Right lobe of liver (tissue), 6 donors: ENCODE results near the gene TMEM192. TPM values are rescaled to one million over a fixed set of nuclear protein-coding genes. Genes with fewer than 3 reads are reported as not detected.
"Not testable (repeated sequence)": the region's sequence is repeated elsewhere in the genome, so short reads cannot be mapped to it uniquely, and the experiment has no call there.

Experiments used
- ATAC-seq, 4 donors: fragments of 200-7000 bp; cut with Tn5 transposase; one replicate each; pipeline ENCODE4 v1.9.1; 2020; ENCODE audit warnings: mild to moderate bottlenecking in 4 of 4, moderate library complexity in 4 of 4
- DNase-seq, 3 donors: peaks; one replicate each; pipeline ENCODE4 v3.0.0-alpha.2; 2020
- H3K27ac ChIP-seq, 3 donors: fragments of 200-600 bp; one replicate each; pipeline ENCODE4 v1.8.0; 2022
- H3K27me3 ChIP-seq, 2 donors: fragments of 200-600 bp; one replicate each; pipeline ENCODE4 v1.8.0; 2022
- H3K36me3 ChIP-seq, 4 donors: fragments of 200-600 bp; sonication (generic) in 1 of 4; one replicate each; pipeline versions ENCODE4 v1.5.1 to v1.8.0; 2017 to 2022; ENCODE audit warnings: control low read depth in 1 of 4
- H3K4me1 ChIP-seq, 4 donors: fragments of 200-600 bp; sonication (generic) in 1 of 4; one replicate each; pipeline versions ENCODE4 v1.5.1 to v1.8.0; 2017 to 2022; ENCODE audit warnings: control low read depth in 1 of 4
- H3K4me3 ChIP-seq, 3 donors: fragments of 200-600 bp; one replicate each; pipeline ENCODE4 v1.8.0; 2022
- H3K9me3 ChIP-seq, 4 donors: fragments of 200-600 bp; sonication (generic) in 1 of 4; one replicate each; pipeline versions ENCODE4 v1.5.1 to v1.8.0; 2017 to 2022; ENCODE audit warnings: control low read depth in 1 of 4
- CTCF ChIP-seq, 4 donors: fragments of 200-600 bp in 3 of 4; fragments of 450-650 bp in 1 of 4; IDR thresholded peaks; one replicate each; pipeline versions ENCODE4 v1.5.1 to v1.8.0; 2016 to 2022; ENCODE audit warnings: antibody characterized with exemption in 4 of 4, mild to moderate bottlenecking in 2 of 4
- POLR2A ChIP-seq: fragments of 450-650 bp; IDR thresholded peaks from one replicate; pipeline ENCODE4 v1.6.1; 2017; ENCODE audit warnings: antibody characterized with exemption, mild to moderate bottlenecking
- WGBS: methylation state at CpG from one replicate; pipeline ENCODE4 v1.1.6; 2018; ENCODE audit warnings: low coverage, low lambda C conversion rate; ENCODE audit not compliant: insufficient coverage; ENCODE audit errors: missing lambda C conversion rate; 5-methylcytosine and 5-hydroxymethylcytosine counted together
- intact Hi-C, 2 donors: fragments of 100-400 bp; cut with DNase I; formaldehyde crosslinking; loops; one replicate each; pipeline versions ENCODE4 v1.11.2 to v1.14.1; 2022
- total RNA-seq, 6 experiments: library from RNA; depleted of rRNA in 2 of 6; stranded (reverse); fragments of >200 nt in 2 of 6; fragmentation: NEBNext Ultra II Directional in 3 of 6; extraction: Animal tissue kit (Norgen Biotek cat#: 25700) in 3 of 6; gene quantifications; one replicate each; pipeline versions ENCODE4 v1.1.0 to v1.2.4, GENCODE V29; 2016 to 2023
- donor health status: DM: no; HTN: yes; CAD: no.
- donor health status: DM: no; HTN: no; CAD: no.
- donor health status: DM: no; HTN: no; CAD: no.
- donor health status: DM: no; HTN: yes; CAD: no.
- donor health status: DM: no; HTN: yes; CAD: no.

The TMEM192 gene
- total RNA-seq, 6 experiments from 2014 or later, result 16.2 to 40.0 (median 23.3) TPM

DNA sequence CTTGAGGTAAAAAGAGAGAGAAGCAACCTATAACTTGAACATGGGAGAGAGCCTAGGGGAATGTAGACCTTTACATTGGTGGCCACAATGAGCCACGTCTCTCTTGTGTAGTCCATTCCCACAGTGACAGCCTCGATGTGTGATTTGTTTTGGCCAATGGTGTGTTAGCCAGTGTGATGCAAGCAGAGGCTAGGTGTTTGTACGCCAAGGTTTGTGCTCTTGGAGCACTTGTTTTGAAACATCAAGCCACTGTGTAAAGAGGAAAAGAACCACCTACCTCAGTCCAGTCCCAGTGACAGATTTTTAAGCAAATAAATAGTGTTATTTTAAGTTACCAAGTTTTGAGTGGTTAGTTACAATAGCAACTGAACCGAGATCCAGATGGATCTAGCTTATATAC, 23.9 kb upstream of the TMEM192 start:
- no peak overlapping the region for H3K4me3 ChIP-seq
- no peaks in the 10 kb centered on the region for H3K36me3 ChIP-seq
- peak overlapping the region; percentile 43 to 89 (median 80) for H3K27ac ChIP-seq
- no peaks in the 10 kb centered on the region for H3K9me3 ChIP-seq
- no peak for TF ChIP-seq POLR2A
- peaks cover 0 to 33% (median 0%) of the 10 kb centered on the region in 4 donors for H3K4me1 ChIP-seq
- WGBS, result 29% methylated on average over 3 of the region's 4 CpGs
- intact Hi-C loops, result no loop called here
- H3K27me3 ChIP-seq, result no peaks in the 10 kb centered on the region
- DNase-seq, result peak; percentile 23 to 82 (median 64)
- ATAC-seq, result peak; percentile 88 to 97 (median 93)

GRCh38 chr4:165133150-165133549, 20.5 kb upstream of the TMEM192 start:
- DNase-seq, result no peak
- no peak for TF ChIP-seq CTCF (IDR thresholded peaks at IDR 0.05)
- no peak for TF ChIP-seq POLR2A
- WGBS, result 55% methylated on average over 2 of the region's 2 CpGs

DNA sequence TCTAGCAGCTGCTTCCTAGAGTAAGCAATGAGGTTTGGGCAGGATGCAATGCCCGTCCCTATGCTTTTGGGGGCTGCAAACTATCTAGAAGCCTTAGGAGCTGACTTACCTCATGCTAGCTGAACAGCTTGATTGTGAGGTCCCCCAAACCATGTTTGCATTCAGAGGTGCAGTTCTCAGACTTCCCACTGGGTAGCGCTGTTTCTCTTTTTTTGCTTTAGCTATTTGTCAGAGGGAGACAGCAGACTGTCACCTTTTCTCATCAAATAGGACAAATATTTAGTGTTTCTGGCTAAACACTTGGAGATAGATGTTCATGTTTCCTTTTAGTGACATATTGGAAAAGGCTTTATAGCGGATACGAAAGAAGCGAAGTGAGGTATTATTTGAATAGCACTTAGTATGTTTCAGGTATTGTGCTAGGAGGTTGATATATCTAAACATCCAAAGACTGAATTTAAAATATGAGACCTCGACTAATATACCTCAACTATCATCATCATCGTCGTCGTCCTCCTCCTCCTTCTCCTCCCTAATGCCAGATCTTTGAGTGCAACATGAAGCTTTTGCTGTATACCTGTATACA, 18.7 kb upstream of the TMEM192 start:
- Histone ChIP-seq H3K36me3 (no peaks in the 10 kb centered on the region), H3K27ac (no peak overlapping the region), H3K4me3 (peak overlapping the region in 1 of 3 donors; percentile 17), H3K27me3 (no peaks in the 10 kb centered on the region), H3K4me1 (peaks cover 0 to 14% (median 0%) of the 10 kb centered on the region in 4 donors), H3K9me3 (no peaks in the 10 kb centered on the region)
- DNase-seq (peak in 2 of 3 donors; percentile 38 to 67), ATAC-seq (peak; percentile 91 to 95 (median 93))
- TF ChIP-seq POLR2A (no peak), CTCF (IDR thresholded peaks at IDR 0.05) (peak; percentile 82 to 97 (median 86))
- intact Hi-C loops, result loop anchor here in 1 of 2 donors (5.0 kb wide), 1 partner anchor 336 kb away; no protein-coding TSS in a partner anchor
- WGBS, result 7% methylated on average over 9 of the region's 9 CpGs

More at GRCh38 chr4:165133150-165133549, 20.5 kb upstream of the TMEM192 start:
- Histone ChIP-seq H3K27me3 (no peaks in the 10 kb centered on the region), H3K36me3 (no peaks in the 10 kb centered on the region), H3K27ac (no peak overlapping the region), H3K4me1 (peaks cover 0 to 28% (median 0%) of the 10 kb centered on the region in 4 donors), H3K9me3 (no peaks in the 10 kb centered on the region), H3K4me3 (no peak overlapping the region)
- intact Hi-C loops, result loop anchor here in 1 of 2 donors (5.0 kb wide), 1 partner anchor 334 kb away; no protein-coding TSS in a partner anchor
- ATAC-seq, result no peak

DNA sequence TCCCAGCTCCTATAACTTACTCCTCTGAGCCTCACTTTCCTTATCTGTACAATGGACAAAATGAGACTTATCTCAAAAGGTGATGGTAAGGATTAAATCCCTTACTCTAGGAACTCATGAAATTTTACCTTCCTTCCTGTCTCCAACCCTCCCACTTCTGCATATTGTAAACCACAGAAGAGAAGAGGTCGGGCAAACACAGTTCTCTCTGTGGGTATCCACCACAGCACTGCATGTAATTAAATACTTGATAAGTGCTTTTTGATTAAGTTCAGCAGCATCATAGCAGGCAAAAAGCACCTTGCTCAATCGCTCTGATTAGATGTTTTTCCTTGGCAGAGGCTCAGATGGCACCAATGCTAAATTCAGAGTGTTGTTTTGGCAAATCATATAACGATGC, 17.3 kb upstream of the TMEM192 start:
- Histone ChIP-seq H3K4me3 (no peak overlapping the region), H3K9me3 (no peaks in the 10 kb centered on the region), H3K27me3 (no peaks in the 10 kb centered on the region), H3K27ac (no peak overlapping the region), H3K4me1 (peaks cover 0 to 11% (median 0%) of the 10 kb centered on the region in 4 donors), H3K36me3 (no peaks in the 10 kb centered on the region)
- TF ChIP-seq POLR2A (no peak), CTCF (IDR thresholded peaks at IDR 0.05) (no peak)
- WGBS, result 17% methylated on average over 3 of the region's 3 CpGs
- no peak for DNase-seq
- ATAC-seq, result no peak
- intact Hi-C loops, result loop anchor here in 1 of 2 donors (5.0 to 10.0 kb wide), 2 partner anchors 215 to 337 kb away; no protein-coding TSS in a partner anchor

DNA sequence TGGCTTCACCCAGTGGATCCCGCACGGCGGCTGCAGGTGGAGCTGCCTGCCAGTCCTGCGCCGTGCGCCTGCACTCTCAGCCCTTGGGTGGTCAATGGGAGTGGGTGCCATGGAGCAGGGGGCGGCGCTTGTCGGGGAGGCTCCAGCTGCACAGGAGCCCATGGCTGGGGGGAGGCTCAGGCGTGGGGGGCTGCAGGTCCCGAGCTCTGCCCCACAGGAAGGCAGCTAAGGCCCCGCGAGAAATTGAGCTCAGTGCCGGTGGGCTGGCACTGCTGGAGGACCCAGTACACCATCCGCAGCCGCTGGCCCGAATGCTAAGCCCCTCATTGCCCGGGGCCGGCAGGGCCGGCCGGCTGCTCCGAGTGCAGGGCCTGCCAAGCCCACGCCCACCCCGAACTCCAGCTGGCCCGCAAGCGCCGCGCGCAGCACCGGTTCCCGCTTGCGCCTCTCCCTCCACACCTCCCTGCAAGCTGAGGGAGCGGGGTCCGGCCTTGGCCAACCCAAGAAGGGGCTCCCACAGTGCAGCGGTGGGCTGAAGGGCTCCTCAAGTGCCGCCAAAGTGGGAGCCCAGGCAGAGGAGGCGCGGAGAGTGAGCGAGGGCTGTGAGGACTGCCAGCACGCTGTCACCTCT, 13.3 kb upstream of the TMEM192 start:
- not testable (repeated sequence) for DNase-seq, H3K9me3 ChIP-seq, H3K36me3 ChIP-seq, H3K27me3 ChIP-seq, H3K27ac ChIP-seq, H3K4me3 ChIP-seq, H3K4me1 ChIP-seq, ATAC-seq
- 95% methylated on average over 6 of the region's 40 CpGs for WGBS
- intact Hi-C loops, result loop anchor here in 1 of 2 donors (10.0 kb wide), 1 partner anchor 219 kb away; no protein-coding TSS in a partner anchor
